Measurements from ENCODE around the gene RBPJ.
A peak's percentile ranks its signal among the peaks of the same experiment; 100 is the strongest.

- TF ChIP-seq CTCF (conservative IDR thresholded peaks at IDR 0.05; ENCODE audit: low read length) (peak; percentile 70), EZH2phosphoT487 (IDR thresholded peaks at IDR 0.05; ENCODE audit: borderline replicate concordance, low read depth, low read length) (no peak)
Observed at GRCh38 chr4:26473893-26474292, 153.1 kb downstream of the RBPJ start.
